Brain microvascular endothelial cell (primary cell): ENCODE results near the gene CLDN11.

Experiments
- DNase-seq: peaks from one replicate; pipeline ENCODE4 v3.0.0-alpha.2; 2020
- H3K27ac ChIP-seq: fragments of 250-450 bp; sonication (Bioruptor Pico); 2 replicates; pipeline ENCODE4 v1.5.1; 2020; ENCODE audit warnings: mild to moderate bottlenecking, moderate library complexity
- H3K27me3 ChIP-seq: fragments of 250-450 bp; sonication (Bioruptor Pico); replicated peaks from 2 replicates; pipeline ENCODE4 v1.5.1; 2020; ENCODE audit warnings: mild to moderate bottlenecking
- H3K36me3 ChIP-seq: fragments of 250-450 bp; sonication (Bioruptor Pico); replicated peaks from 2 replicates; pipeline ENCODE4 v1.5.1; 2020; ENCODE audit warnings: mild to moderate bottlenecking
- H3K4me3 ChIP-seq: 2 replicates; pipeline ENCODE4 v1.5.1; 2011; ENCODE audit warnings: low read depth, mild to moderate bottlenecking, control low read depth, low read length, moderate library complexity
- CTCF ChIP-seq: IDR thresholded peaks from 2 replicates; pipeline ENCODE4 v1.5.1; 2011; ENCODE audit warnings: low read depth, mild to moderate bottlenecking, moderate library complexity, low read length, control low read depth, inconsistent platforms; ENCODE audit errors: missing control alignments
- in situ Hi-C: cut with HindIII; loops from 2 replicates; pipeline ENCODE4 v1.10.0; 2017; ENCODE audit warnings: low sequenced_read_pairs, low pct_ligation_motif_present

Gene CLDN11

GRCh38 chr3:170387950-170388349 is 30.7 kb upstream of the CLDN11 start:
- H3K36me3 ChIP-seq = peaks cover 72% of the 10 kb centered on the region
- H3K27ac ChIP-seq = no peak overlapping the region
- in situ Hi-C loops = no loop called here
- H3K4me3 ChIP-seq = no peak overlapping the region
- no peak for TF ChIP-seq CTCF
- DNase-seq = no peak
- no peaks in the 10 kb centered on the region for H3K27me3 ChIP-seq

- Histone ChIP-seq H3K36me3 (peaks cover 48% of the 10 kb centered on the region), H3K4me3 (no peak overlapping the region), H3K27ac (no peak overlapping the region), H3K27me3 (no peaks in the 10 kb centered on the region)
- in situ Hi-C loops = no loop called here
- no peak for TF ChIP-seq CTCF
- no peak for DNase-seq
Observed at GRCh38 chr3:170391108-170391507, 27.6 kb upstream of the CLDN11 start.

GRCh38 chr3:170397685-170398084 is 21.0 kb upstream of the CLDN11 start:
- Histone ChIP-seq H3K27me3 (no peaks in the 10 kb centered on the region), H3K27ac (no peak overlapping the region), H3K4me3 (no peak overlapping the region), H3K36me3 (peaks cover 21% of the 10 kb centered on the region)
- in situ Hi-C loops = no loop called here
- DNase-seq = no peak
- no peak for TF ChIP-seq CTCF

GRCh38 chr3:170405101-170405500 is 13.6 kb upstream of the CLDN11 start:
- TF ChIP-seq CTCF = no peak

GRCh38 chr3:170410428-170411029 is 8.1 kb upstream of the CLDN11 start:
- no peak for DNase-seq
- TF ChIP-seq CTCF = peak; percentile 69
- in situ Hi-C loops = no loop called here
- H3K27me3 ChIP-seq = no peaks in the 10 kb centered on the region
- H3K27ac ChIP-seq = no peak overlapping the region
- no peak overlapping the region for H3K4me3 ChIP-seq
- no peaks in the 10 kb centered on the region for H3K36me3 ChIP-seq

More at GRCh38 chr3:170405101-170405500, 13.6 kb upstream of the CLDN11 start:
- no peak overlapping the region for H3K27ac ChIP-seq
- H3K4me3 ChIP-seq = no peak overlapping the region
- no peak for DNase-seq
- in situ Hi-C loops = no loop called here
- no peaks in the 10 kb centered on the region for H3K27me3 ChIP-seq
- H3K36me3 ChIP-seq = no peaks in the 10 kb centered on the region

- TF ChIP-seq CTCF = no peak
- H3K27ac ChIP-seq = no peak overlapping the region
- no peak for DNase-seq
- no peaks in the 10 kb centered on the region for H3K36me3 ChIP-seq
- H3K4me3 ChIP-seq = no peak overlapping the region
- H3K27me3 ChIP-seq = no peaks in the 10 kb centered on the region
- in situ Hi-C loops = no loop called here
Observed at GRCh38 chr3:170413291-170413690, 5.4 kb upstream of the CLDN11 start.
